ENCODE measurements around the gene GRID1.
"Not testable (repeated sequence)": the region's sequence is repeated elsewhere in the genome, so short reads cannot be mapped to it uniquely, and the experiment has no call there.

Gene GRID1

DNA sequence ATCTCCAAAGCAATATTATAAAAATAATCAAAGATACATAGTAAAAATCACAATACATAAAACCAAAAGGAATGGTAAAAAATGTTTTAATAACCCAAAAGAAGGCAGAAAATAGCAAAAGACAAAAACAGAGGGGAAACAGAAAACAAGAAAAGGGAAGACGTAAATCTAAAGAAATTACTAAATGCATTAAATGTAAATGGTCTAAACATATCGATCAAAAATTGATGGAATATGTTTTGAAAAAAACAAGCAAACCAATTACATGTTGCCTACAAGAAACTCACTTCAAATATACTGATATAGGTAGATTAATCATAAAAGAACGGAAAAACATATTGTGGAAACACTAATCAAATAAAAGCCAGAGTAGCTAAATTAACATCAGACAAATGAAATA lies 369.1 kb downstream of the GRID1 start:
- DNase-seq (ENCODE audit: low read depth in 2 of 2), result no peak

DNA sequence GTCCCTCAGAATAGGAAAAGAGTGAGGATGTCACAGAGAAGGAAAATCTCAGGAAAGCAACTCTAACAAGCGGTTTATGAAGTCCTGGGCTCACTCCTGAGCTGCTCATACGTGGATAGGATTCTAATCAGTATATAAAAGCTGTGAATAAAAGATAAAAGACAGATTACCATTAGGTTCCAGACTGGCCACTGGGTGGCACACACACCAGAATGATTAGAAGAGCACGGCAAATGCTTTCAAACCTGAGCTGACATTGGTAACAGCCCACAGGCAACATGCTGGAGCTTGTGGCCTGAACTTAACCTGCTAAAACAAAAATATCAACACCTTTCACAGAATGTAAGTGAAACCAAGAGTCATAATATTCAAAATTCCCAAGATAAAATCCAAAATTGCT lies 370.8 kb downstream of the GRID1 start:
- DNase-seq (ENCODE audit: low read depth in 2 of 2), result no peak

DNA sequence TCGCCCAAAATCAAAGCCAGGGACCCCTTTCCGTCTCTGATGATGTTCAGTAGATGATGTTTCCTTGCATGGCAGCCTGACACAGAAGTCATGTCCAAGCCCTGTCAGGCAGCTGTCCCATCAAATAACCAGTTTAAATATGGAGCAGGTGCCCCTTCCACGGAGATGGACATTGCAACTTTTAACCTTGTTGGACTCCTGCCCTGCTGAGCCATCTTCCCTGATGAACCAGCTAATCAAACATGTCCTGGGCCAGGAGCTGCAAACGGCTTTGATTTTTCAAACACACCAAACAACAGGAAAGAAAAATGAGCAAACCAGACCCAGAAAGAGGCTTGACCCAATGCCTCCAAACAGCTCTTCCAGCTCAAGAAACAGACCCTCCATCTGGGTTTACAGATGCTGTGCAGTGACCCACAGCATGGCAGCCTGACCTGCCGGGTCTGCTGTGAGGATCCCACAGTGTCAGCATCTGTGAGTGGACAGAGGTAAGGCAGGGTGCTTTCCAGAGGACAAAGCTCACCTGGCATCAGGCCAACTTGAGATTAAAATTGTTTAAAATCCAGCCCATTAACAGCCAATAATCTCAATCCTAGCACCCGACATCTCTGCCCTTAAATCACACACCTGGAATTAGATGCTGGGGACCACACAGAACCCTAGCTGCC lies 372.6 kb downstream of the GRID1 start:
- no peak for DNase-seq (ENCODE audit: low read depth in 2 of 2)

DNA sequence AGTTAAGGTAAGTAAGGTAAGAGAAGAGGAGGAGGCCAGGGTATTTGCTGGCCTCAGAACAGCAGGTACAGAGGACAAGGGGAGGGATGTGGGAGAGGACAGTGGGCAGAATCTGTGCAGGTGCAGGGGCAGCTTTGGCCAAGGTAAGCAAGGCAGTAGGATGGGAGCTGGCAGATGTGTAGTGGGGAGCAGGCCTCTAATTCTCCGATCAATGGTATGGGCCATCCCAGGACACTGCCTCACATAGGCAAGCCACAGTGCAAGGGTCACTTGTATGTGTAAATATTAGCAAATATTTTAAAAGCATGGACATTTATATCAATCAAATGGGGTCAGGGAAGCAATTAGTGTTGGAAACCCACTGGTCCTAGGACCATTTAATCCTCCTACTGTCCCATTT lies 373.5 kb downstream of the GRID1 start:
- DNase-seq (ENCODE audit: low read depth in 2 of 2), result no peak

DNA sequence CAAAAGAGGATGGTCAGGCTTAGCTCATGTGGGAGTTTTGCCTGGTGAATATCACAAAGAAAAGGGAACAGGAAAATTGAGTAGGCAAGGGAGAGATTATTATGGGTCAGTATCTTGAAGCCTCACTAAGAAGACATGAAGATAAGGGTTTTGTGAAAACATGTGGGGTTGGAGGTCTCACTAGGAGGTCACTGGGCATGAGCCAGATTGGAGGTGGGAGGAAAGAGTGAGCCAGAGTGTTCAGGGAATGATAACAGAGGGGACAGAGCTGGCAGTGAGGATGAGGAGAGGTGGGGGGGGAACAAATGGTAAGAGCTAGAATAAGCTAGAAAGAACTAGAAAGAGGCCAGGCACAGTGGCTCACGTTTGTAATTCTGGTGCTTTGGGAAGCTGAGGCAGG lies 374.3 kb downstream of the GRID1 start:
- DNase-seq (ENCODE audit: low read depth in 2 of 2), result no peak

DNA sequence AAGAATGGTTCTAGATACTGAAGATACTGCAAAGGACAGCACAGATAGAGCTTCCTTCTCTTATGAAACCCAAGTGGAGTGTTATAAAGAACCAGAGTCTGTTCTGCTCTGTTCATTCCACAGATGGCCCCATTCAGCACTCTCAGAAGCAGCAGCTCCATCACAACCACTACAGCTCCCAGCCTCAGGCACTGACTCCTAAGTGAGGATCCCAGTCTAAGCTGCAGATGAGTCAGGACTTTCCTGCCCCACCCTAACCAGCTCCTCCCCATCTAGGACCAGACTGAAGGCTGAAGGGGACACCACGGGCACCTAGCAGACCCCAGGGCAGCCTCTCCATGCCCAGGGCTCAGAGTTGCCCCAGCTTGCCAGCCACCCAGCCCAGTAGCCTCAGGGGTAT lies 379.8 kb downstream of the GRID1 start:
- no peak for DNase-seq (ENCODE audit: low read depth in 2 of 2)

DNA sequence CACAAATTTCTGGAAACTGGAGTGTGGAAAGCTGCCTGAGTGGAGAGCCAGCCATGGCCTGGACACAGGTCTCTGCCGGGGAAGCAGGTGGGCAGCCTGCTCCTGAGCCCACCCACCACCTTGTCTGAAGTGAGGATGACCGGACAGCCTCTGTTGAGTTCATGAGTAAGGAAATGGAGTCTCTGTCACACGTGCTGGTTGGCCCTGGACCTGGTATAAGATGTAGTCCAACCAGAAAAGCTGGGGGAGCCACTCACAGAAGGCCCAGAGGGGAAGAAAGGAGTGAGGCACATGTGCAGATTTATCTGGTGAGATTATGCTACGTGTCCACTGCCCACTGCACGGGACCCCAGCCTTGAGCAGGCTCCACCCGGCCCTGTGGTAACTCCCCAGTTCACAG lies 383.5 kb downstream of the GRID1 start:
- no peak for DNase-seq (ENCODE audit: low read depth in 2 of 2)

DNA sequence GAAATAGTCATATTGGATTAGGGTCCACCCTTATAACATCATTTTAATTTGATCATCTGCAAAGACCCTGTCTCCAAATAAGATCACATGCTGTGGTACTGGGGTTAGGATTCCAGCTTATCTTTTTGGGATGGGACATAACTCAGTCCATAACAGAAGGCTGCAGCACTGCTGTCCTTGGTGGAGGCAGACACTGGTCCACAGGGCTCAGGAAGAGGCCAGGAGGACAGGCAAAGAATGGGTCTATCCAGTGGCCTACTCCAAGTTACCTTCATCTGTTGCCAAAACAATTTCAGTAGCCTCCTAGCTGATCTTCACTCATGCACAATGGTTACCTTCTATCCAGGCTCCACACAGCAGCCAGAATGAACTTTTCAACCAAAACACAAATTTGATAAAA lies 387.0 kb downstream of the GRID1 start:
- DNase-seq (ENCODE audit: low read depth in 2 of 2), result no peak

DNA sequence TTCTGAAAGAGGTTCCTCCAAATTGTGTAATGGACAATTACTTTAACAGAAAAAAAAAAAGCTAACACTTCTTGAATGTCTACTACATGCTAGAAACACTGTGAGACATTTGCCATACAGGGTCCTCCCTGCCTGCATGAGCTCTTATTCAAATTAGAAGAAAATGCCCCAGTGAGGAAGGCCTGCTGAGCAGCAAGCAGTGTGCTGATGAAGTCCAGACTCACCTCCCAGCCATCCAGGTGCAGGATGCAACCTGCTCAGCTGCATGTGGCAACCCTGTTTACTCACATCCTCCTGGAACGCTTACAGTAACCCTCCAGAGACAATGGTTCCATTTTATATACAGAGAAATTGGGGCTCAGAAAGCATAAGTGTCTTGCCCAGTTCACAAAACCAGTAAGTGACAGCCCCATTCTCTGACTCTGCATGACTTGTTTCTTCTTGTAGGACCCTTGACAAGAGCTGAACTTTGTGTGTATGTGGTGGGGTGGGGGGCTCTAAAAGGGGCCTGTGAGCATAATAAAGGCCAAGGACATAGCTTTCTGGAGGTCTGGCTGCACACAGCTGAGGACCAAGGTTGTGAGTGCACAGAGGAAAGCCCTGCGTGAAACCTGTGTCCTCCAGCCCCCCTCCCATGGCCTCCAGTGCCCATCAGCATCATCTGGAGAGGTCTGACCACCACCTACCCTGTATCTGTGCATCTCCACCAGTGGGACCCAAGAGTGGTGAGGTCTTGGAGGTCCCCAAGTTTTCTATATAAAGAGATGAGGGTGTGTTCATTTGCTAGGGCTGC lies 387.8 kb downstream of the GRID1 start:
- DNase-seq (ENCODE audit: low read depth in 2 of 2), result no peak

DNA sequence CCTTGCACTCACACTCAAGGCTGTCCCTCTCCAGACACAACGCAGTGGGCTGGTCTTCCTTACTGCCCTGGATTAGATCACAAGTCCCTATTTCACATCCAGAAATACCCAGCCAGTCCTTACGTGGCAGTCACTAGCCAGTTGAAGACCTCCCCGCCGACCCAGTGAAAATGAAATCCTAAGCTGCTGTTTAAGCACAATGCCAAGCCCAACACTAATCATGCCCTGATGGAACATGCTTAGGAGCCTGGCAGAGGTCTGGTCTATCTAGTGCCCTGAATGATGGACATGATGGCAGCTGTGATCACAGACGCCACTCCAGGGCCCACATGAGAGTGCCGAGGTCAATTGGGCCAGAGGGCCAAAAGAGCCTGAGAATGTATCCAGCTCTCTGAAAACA lies 389.0 kb downstream of the GRID1 start:
- DNase-seq (ENCODE audit: low read depth in 2 of 2), result no peak

DNA sequence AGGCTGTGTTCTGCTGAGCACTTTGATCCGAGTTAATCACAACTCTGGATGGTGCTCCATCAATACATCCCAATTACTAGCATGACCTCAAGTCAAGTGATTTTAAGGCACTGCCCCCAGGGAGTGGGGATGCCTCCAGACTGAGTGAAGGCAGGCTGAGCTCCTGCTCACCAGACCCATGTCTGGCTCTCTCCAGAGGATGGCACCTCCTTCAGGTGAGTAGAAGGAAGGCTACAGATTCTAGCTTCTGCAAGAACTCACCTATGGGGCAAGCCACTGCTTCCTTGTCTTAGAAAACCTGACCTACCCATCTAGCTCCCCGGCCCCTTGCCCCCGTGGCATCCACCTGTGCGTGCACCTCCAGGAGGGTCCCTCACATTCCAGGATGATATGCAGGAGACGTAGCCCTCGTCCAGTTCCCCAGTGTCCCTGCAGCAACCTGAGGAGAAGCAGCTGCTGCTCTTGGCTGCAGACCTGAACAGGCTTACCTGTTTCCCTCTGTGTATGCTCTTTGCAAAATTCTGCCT lies 390.3 kb downstream of the GRID1 start:
- DNase-seq (ENCODE audit: low read depth in 2 of 2), result no peak

DNA sequence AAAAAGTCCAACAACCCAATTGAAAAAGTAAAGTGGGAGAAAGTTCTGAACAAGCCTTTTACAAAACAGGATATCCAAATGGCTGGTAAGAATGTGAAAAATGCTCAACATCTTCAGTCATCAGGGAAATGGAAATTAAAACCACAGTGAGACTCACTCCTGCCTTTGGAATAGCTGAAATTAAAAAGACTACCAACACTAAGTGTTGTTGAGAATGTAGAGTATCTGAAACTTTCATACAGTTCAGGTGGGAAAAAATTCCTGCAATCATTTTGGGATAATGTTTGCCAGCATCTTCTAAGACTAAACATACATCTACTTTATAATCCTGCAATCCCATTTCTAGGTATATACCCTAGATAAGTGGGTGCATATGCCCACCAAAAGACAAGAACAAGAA lies 395.1 kb downstream of the GRID1 start:
- DNase-seq (ENCODE audit: low read depth in 2 of 2), result no peak

DNA sequence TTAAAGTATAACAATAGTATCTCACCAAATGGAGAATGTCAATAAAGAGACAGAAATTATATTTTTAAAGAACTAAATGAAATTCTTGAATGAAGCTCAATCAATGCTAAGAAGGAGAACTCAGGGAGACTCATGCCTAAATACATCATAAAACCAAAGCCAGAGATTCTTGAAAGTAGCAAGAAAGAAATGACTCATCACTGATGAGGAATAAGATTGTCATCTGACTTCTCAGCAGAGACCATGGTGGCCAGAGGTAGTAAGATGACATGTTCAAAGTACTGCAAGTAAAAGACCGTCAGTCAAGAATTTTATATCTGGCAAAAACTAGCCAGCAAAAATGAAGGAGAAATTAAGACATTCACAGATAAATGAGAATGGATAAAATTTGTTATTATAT lies 399.0 kb downstream of the GRID1 start:
- DNase-seq (ENCODE audit: low read depth in 2 of 2), result no peak

DNA sequence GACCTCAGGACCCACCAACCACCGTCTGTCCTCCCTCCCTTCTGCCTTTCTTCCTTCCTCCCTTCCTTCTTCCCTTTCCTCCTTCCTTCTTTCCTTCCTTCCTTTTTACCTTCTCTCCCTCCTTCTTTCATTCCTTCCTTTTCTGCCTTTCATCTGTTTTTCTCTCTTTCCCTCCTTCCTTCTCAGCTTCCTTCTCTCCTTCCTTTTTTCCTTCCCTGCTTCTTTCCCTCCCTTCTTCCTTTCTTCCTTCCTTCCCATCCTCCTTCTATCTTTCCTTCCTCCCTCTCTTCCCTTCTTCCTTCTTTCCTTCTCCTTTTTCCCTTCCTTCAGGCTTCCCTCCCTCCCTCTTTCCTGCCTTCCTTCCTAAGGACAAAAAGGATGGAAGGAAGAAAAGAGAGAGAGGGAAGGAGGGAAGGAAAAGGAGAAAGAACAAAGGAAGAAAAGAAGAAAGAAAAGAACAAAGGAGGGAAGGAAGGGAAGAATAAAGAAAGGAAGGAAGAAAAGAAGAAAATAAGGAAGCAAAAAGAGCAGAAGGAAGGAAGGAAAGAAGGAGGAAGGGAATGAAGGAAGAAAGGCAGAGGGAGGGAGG lies 405.0 kb downstream of the GRID1 start:
- no peak for DNase-seq (ENCODE audit: low read depth in 2 of 2)

DNA sequence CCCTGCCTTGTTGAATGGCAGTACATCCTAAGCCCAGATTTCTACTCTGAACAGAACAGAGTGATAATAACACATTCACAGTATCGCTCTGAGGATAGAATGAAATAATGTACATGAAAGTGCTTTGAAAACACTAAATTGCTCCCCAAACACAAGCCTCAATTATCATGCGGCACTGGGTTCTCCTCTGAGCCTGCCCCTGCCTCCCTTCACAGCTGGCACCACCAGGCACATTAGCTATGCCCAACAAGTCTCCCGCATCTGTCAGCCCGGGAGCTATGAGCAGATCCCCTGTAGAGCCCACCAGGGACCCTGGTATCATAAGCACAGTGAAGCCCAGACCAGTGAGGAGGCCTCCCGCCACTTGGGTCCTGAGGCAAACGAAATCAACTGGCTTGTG lies 405.5 kb downstream of the GRID1 start:
- DNase-seq (ENCODE audit: low read depth in 2 of 2), result no peak

DNA sequence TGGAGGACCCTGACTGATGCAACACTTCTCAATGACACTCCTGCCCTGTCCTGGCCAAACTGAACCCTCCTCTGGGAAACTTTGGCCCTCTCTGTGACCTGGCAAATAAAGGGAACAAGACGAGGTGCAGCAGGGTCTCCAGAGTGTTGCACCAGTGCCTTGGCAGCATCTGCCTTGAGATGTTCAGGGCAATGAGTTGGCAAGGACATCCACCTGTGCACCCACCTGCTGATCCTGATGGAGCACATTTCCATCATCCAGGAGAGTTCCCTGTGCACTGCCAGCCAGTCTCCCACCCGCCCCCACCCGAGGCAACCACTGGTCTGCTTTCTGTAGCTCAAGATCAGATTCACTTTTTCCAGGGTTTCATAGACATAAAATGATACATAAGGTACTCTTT lies 407.4 kb downstream of the GRID1 start:
- no peak for DNase-seq (ENCODE audit: low read depth in 2 of 2)

DNA sequence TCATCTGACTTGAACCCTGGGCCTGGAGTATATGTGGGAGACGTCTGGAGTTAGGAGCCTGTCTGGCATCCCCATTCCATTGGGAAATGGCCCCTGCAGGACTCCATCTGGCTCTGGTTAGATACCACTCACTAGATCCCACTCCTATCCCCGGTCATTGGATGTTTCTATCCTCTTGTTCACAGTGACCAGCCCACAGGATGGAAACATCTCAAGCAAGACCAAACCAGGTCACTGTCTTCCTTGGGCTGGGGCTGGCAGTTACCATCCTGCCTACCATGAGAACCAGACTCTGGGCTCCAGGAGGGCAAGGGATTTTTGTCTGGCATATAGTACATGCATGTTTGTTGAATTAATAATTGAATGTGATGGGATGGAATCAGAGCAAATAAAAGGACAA lies 415.7 kb downstream of the GRID1 start:
- DNase-seq (ENCODE audit: low read depth in 2 of 2), result no peak

DNA sequence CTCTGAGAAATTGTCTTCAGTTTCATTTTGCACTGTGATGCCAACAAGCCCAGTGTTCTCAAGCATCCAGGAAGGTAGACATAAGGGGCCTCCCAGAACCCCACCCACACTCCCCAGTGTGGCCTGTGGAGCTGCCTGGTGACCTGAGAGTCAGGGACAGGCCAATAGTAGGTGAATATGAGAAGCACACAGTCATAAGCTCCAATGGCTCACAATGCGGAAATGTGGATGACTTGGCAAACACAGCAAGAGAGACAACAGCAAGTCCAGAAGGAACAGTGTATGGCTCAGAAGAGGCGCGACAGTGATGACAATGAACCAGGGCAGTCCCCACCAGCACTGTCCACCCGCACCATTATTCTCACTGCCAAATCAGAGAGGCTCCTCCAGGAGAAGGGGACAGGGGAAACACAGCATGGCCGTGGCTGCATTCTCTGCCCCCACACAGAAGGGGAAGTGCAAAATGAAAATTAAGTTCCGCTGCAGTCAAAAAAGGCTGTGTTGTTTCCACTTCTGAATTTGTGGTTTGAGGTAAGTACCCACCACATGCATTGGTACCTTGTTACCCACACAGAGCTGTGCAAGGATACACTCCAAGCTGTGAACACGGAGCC lies 419.8 kb downstream of the GRID1 start:
- no peak for DNase-seq (ENCODE audit: low read depth in 2 of 2)

DNA sequence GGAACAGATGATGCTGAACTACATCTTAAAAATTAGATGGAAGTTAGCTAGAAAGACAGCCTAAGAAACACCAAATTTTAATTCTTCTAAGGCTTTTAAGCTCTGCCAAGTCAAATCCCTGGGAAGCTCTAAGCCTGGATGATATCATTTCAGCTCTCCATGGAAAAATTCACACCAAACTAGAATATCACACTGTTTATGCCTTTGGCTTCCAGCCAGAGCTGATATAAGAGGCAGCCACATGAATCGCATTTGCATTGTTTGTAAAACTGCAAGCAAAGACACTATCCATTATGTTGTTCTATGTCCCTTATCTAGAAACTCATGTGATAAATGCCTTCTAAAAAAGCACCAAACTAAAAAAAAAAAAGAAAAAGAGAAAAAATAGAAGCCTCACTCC lies 430.4 kb downstream of the GRID1 start:
- no peak for DNase-seq (ENCODE audit: low read depth in 2 of 2)

DNA sequence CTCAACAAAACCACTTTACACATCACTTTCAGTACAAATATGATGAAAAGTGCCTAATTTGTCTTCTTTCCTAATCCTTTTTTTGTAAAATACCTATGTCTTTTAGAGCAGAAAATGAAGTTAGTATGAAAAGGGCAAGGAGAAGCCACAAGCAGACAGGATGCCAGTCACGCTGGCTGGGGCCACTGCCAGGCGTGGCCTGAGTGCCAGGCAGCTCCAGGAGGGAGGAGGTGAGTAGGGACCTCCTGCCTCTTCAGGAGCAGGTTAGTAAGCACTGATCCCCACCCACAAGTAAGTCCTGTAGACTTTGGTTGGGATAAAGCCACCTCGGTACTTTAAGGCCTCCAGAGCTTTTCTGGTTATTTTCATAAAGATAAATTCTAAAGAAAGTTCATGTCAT lies 432.0 kb downstream of the GRID1 start:
- DNase-seq (ENCODE audit: low read depth in 2 of 2), result no peak

DNA sequence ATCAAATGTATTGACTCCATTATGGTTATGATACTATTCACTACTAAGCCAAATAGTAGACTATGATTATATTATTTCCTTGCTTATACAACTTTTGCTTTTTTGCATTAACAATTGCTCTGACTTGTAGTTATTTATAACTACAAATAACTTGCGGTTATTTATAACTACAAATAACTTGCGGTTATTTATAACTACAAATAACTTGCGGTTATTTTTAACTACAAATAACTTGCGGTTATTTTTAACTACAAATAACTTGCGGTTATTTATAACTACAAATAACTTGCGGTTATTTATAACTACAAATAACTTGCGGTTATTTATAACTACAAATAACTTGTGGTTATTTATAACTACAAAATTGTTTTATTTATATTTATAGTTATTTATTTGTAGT lies 436.6 kb downstream of the GRID1 start:
- not testable (repeated sequence) for DNase-seq (ENCODE audit: low read depth in 2 of 2)

DNA sequence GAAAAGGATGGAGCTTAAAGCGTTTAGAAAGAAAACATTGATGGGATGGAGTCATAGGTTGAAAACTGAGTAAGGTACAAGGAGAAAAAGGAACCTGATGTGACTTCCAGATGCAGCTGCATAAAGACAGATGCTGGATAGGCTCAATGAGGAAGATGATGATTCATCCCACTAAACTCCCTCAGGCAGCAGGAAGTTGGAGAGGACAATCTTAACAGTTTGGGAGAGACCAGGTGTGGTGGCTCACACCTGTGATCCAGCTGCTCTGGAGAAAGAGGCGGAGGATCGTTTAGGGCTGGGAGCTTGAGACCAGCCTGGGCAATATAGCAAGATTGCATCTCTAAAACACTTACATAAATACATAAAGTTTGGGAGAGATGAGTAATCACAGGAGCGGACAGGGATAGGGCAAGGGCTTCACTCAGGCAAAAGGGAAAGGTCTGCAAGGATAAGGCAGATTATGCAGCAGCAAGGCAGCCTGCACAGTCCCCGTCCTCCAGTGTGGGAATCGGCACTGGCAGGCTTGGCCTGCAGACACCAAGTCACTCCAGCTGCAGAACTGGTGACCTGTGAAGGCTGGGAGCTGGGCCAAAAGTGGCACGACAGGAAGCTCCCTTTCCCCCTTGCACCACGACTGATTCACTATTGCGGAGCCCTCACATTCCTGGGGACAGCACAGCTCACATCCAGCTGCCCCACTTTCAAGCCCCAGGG lies 438.5 kb downstream of the GRID1 start:
- DNase-seq (ENCODE audit: low read depth in 2 of 2), result no peak
